ENCODE measurements around the gene HMG20B.

DNA sequence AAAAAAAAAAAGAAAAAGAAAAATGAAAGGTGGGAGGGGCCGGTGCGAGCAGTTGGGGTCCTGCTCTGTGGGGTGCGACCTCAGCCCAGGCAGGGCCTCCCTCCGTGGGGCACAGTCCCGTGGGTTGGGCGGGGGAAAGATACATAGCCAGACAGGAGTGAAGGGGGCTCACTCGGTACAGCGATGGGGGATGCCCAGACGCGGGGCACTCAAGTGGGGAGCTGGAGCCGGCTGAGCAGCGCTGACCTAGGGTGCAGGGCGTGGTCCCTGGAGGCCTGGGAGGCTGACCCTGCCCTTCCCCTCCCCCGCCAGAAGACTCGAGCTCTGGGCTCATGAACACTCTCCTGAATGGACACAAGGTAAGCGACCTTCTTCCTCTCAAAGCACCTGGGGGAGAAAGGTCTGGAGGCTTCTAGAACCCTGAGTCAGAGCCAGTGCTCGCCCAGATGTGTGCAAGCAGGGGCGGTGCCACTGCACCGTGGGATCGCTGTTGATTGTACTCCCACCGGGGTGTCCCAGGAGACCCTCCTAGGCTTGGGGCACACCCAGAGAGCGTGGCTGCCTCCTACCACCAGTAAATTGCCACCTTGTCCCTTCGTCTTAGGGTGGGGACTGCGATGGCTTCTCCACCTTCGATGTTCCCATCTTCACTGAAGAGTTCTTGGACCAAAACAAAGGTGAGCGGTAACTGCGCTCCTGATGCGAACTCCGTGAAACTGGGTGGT lies 3.4 kb downstream of the HMG20B start:
- TF ChIP-seq, protein P1, sequence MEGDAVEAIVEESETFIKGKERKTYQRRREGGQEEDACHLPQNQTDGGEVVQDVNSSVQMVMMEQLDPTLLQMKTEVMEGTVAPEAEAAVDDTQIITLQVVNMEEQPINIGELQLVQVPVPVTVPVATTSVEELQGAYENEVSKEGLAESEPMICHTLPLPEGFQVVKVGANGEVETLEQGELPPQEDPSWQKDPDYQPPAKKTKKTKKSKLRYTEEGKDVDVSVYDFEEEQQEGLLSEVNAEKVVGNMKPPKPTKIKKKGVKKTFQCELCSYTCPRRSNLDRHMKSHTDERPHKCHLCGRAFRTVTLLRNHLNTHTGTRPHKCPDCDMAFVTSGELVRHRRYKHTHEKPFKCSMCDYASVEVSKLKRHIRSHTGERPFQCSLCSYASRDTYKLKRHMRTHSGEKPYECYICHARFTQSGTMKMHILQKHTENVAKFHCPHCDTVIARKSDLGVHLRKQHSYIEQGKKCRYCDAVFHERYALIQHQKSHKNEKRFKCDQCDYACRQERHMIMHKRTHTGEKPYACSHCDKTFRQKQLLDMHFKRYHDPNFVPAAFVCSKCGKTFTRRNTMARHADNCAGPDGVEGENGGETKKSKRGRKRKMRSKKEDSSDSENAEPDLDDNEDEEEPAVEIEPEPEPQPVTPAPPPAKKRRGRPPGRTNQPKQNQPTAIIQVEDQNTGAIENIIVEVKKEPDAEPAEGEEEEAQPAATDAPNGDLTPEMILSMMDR (conservative IDR thresholded peaks at IDR 0.05): no peak
- TF ChIP-seq EZH2 (IDR thresholded peaks at IDR 0.05; ENCODE audit: low read depth): no peak

All from PC-9 (cell line).